ENCODE data around the gene PPIF.

PPIF gene

DNA sequence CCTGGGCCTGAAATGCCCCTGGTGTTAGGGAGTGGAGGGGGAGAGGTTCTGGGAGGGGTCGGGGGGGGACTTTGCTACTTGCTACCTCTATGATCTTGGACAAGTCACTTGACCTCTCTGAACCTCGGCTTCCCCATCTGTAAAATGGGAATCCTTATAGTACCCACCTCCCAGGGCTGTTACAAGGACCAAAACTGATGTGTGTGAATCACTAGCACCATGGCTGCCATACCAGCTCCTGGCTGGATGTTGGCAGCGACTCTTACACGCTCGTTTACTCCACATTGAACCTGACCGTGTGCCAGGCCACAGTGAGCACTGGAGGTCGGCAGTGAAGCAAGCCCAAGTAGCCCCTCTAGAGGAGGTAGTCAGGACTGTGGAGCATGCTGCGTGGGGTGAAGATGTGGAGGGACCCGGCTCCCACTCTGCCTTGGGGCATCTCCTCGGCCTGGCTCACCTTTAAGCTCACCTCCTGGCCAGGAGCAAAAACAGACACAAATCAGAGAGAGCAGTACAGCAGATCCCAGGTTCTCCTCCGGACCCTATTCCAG lies 28.9 kb downstream of the PPIF start:
- Mint-ChIP-seq H3K27me3 (ENCODE audit: low read depth) (peaks cover 22% of the 10 kb centered on the region), H3K9me3 (no peaks in the 10 kb centered on the region), H3K27ac (no peak overlapping the region), H3K4me3 (no peak overlapping the region), H3K36me3 (ENCODE audit: low read depth) (no peaks in the 10 kb centered on the region), H3K4me1 (ENCODE audit: low read depth) (peaks cover 3% of the 10 kb centered on the region)

DNA sequence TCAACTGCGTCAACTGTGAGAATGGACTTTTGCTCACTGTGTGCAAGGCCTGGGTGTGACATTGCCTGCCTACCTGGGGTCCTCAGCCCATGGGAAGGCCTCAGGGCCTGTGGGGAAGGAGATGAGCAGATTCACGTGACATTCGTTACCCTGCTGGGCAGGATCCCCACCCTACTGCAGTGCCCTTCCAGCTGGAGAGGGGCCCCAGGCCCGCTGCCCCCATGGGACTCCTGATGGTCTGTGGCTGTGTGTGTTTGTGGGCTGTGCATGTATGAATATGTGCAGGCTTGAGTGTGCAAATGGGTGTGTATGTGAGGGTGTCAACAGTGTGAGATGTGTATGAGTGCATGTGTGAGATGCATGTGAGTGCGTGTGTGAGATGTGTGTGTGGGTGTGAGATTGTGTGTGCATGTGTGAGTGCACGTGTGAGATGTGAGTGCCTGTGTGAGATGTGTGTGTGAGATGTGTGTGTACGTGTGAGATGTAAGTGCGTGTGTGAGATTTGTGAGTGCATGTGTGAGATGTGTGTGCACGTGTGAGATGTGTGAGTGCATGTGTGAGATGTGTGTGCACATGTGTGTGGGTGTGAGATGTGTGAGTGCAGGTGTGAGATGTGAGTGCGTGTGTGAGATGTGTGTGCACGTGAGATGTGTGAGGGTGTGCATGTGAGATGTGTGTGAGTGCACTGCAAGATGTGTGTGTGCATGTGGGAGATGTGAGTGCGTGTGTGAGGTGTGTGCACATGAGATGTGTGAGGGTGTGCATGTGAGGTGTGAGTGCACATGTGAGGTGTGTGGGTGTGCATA lies 29.7 kb downstream of the PPIF start:
- Mint-ChIP-seq H3K27me3 (ENCODE audit: low read depth) (peaks cover 16% of the 10 kb centered on the region), H3K4me1 (ENCODE audit: low read depth) (peaks cover 3% of the 10 kb centered on the region), H3K9me3 (no peaks in the 10 kb centered on the region), H3K4me3 (no peak overlapping the region), H3K27ac (no peak overlapping the region), H3K36me3 (ENCODE audit: low read depth) (no peaks in the 10 kb centered on the region)

DNA sequence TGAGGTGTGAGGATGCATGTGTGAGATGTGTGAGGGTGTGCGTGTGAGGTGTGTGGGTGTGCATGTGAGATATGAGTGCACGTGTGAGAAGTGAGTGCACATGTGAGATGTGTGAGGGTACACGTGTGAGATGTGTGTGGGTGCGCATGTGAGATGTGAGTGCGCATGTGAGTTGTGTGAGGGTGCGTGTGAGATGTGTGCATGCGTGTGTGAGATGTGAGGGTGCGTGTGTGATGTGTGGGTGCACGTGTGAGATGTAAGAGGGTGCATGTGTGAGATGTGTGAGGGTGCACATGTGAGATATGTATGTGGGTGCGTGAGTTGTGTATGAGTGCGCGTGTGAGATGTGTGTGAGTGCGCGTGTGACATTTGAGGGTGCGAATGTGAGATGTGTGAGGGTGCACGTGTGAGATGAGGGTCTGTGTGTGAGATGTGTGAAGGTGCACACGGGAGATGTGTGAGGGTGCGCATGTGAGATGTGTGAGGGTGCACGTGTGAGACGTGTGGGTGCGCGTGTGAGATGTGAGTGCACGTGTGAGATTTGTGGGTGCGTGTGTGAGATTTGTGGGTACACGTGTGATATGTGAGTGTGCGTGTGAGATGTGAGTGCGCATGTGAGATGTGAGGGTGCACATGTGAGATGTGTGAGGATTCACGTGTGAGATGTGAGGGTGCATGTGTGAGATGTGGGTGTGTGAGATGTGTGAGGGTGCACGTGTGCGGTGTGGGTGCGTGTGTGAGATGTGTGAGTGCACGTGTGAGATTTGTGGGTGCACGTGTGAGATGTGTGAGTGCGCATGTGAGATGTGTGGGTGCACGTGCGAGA lies 30.5 kb downstream of the PPIF start:
- H3K4me3 Mint-ChIP-seq, result no peak overlapping the region
- no peak overlapping the region for H3K27ac Mint-ChIP-seq
- H3K4me1 Mint-ChIP-seq (ENCODE audit: low read depth), result peaks cover 3% of the 10 kb centered on the region
- no peaks in the 10 kb centered on the region for H3K36me3 Mint-ChIP-seq (ENCODE audit: low read depth)
- no peaks in the 10 kb centered on the region for H3K9me3 Mint-ChIP-seq
- H3K27me3 Mint-ChIP-seq (ENCODE audit: low read depth), result peaks cover 8% of the 10 kb centered on the region

- H3K4me3 Mint-ChIP-seq, result no peak overlapping the region
- H3K9me3 Mint-ChIP-seq, result no peaks in the 10 kb centered on the region
- H3K27me3 Mint-ChIP-seq (ENCODE audit: low read depth), result peaks cover 2% of the 10 kb centered on the region
- peaks cover 3% of the 10 kb centered on the region for H3K4me1 Mint-ChIP-seq (ENCODE audit: low read depth)
- H3K36me3 Mint-ChIP-seq (ENCODE audit: low read depth), result no peaks in the 10 kb centered on the region
- H3K27ac Mint-ChIP-seq, result no peak overlapping the region
Measured at GRCh38 chr10:79378383-79378646, 31.0 kb downstream of the PPIF start.

GRCh38 chr10:79378647-79379511 lies 31.6 kb downstream of the PPIF start:
- Mint-ChIP-seq H3K9me3 (no peaks in the 10 kb centered on the region), H3K4me1 (ENCODE audit: low read depth) (peaks cover 3% of the 10 kb centered on the region), H3K4me3 (no peak overlapping the region), H3K36me3 (ENCODE audit: low read depth) (no peaks in the 10 kb centered on the region), H3K27me3 (ENCODE audit: low read depth) (no peaks in the 10 kb centered on the region), H3K27ac (no peak overlapping the region)

DNA sequence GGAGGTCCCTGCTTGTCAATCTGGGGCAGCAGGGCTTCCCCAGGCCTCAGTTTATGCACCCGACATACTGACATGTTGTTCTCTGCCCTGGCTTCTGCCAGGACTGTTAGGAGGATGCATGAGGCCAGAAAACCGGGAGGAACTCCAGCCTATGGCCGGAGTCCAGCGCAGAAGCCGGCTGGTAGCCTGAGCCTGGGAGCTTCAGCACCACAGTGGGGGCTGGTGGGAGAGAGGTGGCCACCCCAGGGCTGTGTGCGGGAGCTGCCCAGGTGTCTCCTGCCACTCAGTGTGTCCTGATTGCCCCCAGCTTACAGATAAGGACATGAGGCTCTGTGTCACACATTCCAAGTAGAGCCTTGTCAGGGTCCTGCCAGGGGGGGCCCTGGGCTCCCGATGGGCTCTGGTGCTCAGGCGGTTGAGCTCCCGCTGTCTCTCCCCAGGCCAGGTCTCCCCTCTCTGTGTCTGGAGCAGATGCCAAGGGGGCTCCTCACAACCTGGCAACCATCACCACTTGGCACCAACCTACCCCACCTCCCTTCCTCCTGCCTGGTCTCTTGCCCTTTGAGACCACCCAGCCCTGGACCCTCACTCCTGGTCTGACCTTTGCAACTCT lies 32.3 kb downstream of the PPIF start:
- Mint-ChIP-seq H3K27me3 (ENCODE audit: low read depth) (no peaks in the 10 kb centered on the region), H3K36me3 (ENCODE audit: low read depth) (no peaks in the 10 kb centered on the region), H3K9me3 (no peaks in the 10 kb centered on the region), H3K4me1 (ENCODE audit: low read depth) (peaks cover 2% of the 10 kb centered on the region), H3K27ac (no peak overlapping the region), H3K4me3 (no peak overlapping the region)

DNA sequence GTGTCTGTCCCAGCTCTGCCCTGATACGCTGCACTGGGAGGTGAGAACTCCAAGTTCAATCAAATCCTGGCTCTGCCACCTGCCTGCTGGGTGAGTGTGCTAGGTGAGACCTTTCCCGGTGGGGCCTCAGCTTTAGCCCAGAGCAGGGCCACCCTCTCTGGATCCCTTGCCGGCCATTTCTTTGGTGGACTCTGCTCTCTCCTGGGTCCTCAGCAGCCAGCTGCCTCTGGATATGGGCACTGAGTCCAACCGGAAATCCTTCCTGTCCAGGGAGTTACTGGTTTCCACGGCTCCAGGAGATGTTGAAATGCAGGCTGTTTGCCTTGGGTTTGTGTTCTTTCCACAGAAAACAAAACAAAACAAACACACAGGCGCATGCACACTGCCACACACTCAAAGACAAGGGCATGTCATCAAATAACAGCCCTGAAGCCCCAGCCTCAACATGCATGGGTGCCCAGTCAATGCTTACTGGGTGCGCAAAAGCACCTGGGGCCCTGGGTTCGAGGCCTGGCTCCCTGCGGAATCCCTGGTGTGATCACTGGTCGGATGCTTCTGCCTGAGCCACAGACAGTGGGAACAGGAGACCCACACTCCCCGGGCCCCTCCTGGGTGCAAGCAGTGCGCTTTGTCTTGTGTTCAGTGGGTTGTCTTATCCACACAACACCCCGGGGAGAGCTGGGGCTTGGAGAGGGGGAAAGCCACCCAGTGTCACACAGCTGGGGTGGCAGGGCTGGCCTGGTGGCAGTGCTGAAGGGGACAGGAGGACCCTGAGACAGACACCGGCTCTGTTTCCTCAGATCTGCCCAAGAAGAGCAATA lies 33.1 kb downstream of the PPIF start:
- Mint-ChIP-seq H3K9me3 (no peaks in the 10 kb centered on the region), H3K27ac (no peak overlapping the region), H3K36me3 (ENCODE audit: low read depth) (no peaks in the 10 kb centered on the region), H3K4me1 (ENCODE audit: low read depth) (no peaks in the 10 kb centered on the region), H3K27me3 (ENCODE audit: low read depth) (no peaks in the 10 kb centered on the region), H3K4me3 (no peak overlapping the region)

DNA sequence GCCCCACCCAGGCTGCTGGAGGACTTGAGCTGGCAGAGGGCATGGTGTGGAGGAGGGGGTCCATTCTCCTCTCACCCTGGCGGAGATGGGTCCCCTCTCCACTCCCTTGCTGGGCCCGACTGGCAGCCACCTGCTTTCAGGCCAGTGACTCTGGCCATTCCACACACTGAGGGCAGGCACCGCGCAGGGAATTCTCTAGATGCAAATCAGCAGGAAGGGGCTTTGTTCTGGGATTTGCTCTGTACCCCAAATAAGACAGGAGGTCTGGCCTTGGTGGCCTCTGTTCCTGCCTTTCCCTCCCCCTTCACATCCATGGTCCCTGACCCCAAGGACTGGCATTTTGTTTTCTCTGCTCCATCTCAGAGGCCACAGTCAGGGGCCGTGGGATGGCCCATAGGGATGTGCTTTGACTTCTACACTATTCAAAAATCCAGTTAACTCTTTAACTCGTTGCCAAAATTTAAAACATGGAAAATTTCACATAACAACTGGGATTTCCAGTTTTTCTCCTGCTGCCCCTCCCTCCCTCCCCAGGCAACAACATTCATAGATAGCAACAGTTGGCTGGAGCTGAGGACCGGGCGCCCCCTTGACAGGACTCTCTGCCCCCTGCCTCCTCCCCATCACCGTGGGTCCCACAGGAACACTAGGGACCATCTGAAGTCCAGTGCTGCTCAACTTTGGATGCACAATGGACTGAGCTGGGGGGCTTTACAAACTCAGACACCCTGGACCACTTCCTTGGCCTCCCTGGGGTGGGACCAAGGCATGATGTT lies 33.9 kb downstream of the PPIF start:
- Mint-ChIP-seq H3K4me1 (ENCODE audit: low read depth) (no peaks in the 10 kb centered on the region), H3K9me3 (no peaks in the 10 kb centered on the region), H3K36me3 (ENCODE audit: low read depth) (no peaks in the 10 kb centered on the region), H3K27ac (no peak overlapping the region), H3K27me3 (ENCODE audit: low read depth) (no peaks in the 10 kb centered on the region), H3K4me3 (no peak overlapping the region)

GRCh38 chr10:79381804-79382221 lies 34.5 kb downstream of the PPIF start:
- H3K27me3 Mint-ChIP-seq (ENCODE audit: low read depth), result no peaks in the 10 kb centered on the region
- H3K9me3 Mint-ChIP-seq, result no peaks in the 10 kb centered on the region
- no peak overlapping the region for H3K27ac Mint-ChIP-seq
- no peaks in the 10 kb centered on the region for H3K36me3 Mint-ChIP-seq (ENCODE audit: low read depth)
- H3K4me1 Mint-ChIP-seq (ENCODE audit: low read depth), result no peaks in the 10 kb centered on the region
- H3K4me3 Mint-ChIP-seq, result no peak overlapping the region

GRCh38 chr10:79382491-79382941 lies 35.2 kb downstream of the PPIF start:
- no peak overlapping the region for H3K27ac Mint-ChIP-seq

GRCh38 chr10:79383974-79384606 lies 36.8 kb downstream of the PPIF start:
- H3K4me1 Mint-ChIP-seq (ENCODE audit: low read depth), result peaks cover 5% of the 10 kb centered on the region
- H3K27ac Mint-ChIP-seq, result no peak overlapping the region
- H3K27me3 Mint-ChIP-seq (ENCODE audit: low read depth), result no peaks in the 10 kb centered on the region
- H3K36me3 Mint-ChIP-seq (ENCODE audit: low read depth), result no peaks in the 10 kb centered on the region
- H3K4me3 Mint-ChIP-seq, result no peak overlapping the region
- H3K9me3 Mint-ChIP-seq, result no peaks in the 10 kb centered on the region

More at GRCh38 chr10:79382491-79382941, 35.2 kb downstream of the PPIF start:
- no peak overlapping the region for H3K4me3 Mint-ChIP-seq
- no peaks in the 10 kb centered on the region for H3K9me3 Mint-ChIP-seq
- no peaks in the 10 kb centered on the region for H3K27me3 Mint-ChIP-seq (ENCODE audit: low read depth)
- H3K4me1 Mint-ChIP-seq (ENCODE audit: low read depth), result no peaks in the 10 kb centered on the region
- H3K36me3 Mint-ChIP-seq (ENCODE audit: low read depth), result no peaks in the 10 kb centered on the region

DNA sequence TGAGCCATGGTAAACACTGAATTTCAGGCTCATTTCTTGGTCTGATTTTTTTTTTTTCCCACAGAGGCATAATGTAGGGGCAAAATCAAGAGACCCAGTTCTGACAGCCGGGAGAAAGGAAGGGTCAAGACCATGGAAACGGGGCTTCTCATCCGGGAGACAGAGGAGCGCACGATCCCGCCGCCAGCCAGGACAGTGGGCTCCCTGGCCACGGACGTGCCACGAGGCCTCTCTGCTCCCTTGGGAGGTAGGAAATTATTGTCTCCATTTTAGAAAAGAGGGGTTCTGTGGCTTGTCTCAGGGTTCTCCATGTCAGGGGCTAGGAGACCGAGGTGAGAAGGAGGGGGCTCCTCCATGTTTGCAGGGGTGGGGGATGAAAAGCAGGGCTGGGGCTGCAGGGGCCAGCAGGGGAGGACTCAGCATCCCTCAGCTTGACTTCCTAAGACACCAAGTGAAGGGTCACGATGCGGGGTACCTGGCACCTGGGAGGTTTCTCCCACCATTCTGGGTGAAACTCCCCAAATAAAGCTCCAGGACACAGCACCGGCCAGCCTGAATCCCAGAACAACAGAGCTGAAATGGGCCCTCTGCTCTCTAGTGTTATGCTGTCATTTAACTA lies 37.6 kb downstream of the PPIF start:
- Mint-ChIP-seq H3K4me1 (ENCODE audit: low read depth) (peaks cover 5% of the 10 kb centered on the region), H3K4me3 (no peak overlapping the region), H3K27me3 (ENCODE audit: low read depth) (no peaks in the 10 kb centered on the region), H3K36me3 (ENCODE audit: low read depth) (no peaks in the 10 kb centered on the region), H3K9me3 (no peaks in the 10 kb centered on the region), H3K27ac (no peak overlapping the region)
